ENCODE measurements around the gene ARHGAP1.

GRCh38 chr11:46631676-46632075, 68.7 kb downstream of the ARHGAP1 start:
- TF ChIP-seq CTCF (conservative IDR thresholded peaks at IDR 0.05) (no peak), EZH2 (IDR thresholded peaks at IDR 0.05; ENCODE audit: low read depth) (no peak)
